Fibroblast of pulmonary artery (primary cell): ENCODE measurements around the gene ATP6V0B.

ENCODE experiments used
- DNase-seq: peaks from one replicate; pipeline ENCODE4 v3.0.0-alpha.2; 2010; ENCODE audit warnings: low read depth
- H3K4me3 ChIP-seq: replicated peaks from 2 replicates; pipeline ENCODE4 v1.5.1; 2011; ENCODE audit warnings: low read depth, mild to moderate bottlenecking, control low read depth, low read length, moderate library complexity
- TF ChIP-seq, protein P1 (sequence below): IDR thresholded peaks from 2 replicates; pipeline ENCODE4 v1.5.1; 2011; ENCODE audit warnings: mild to moderate bottlenecking, control low read depth, low read length, inconsistent platforms; ENCODE audit errors: missing control alignments

Gene ATP6V0B

GRCh38 chr1:43995984-43996732 lies 21.4 kb downstream of the ATP6V0B start:
- no peak overlapping the region for H3K4me3 ChIP-seq
- TF ChIP-seq, protein P1, sequence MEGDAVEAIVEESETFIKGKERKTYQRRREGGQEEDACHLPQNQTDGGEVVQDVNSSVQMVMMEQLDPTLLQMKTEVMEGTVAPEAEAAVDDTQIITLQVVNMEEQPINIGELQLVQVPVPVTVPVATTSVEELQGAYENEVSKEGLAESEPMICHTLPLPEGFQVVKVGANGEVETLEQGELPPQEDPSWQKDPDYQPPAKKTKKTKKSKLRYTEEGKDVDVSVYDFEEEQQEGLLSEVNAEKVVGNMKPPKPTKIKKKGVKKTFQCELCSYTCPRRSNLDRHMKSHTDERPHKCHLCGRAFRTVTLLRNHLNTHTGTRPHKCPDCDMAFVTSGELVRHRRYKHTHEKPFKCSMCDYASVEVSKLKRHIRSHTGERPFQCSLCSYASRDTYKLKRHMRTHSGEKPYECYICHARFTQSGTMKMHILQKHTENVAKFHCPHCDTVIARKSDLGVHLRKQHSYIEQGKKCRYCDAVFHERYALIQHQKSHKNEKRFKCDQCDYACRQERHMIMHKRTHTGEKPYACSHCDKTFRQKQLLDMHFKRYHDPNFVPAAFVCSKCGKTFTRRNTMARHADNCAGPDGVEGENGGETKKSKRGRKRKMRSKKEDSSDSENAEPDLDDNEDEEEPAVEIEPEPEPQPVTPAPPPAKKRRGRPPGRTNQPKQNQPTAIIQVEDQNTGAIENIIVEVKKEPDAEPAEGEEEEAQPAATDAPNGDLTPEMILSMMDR, result no peak
- no peak for DNase-seq

DNA sequence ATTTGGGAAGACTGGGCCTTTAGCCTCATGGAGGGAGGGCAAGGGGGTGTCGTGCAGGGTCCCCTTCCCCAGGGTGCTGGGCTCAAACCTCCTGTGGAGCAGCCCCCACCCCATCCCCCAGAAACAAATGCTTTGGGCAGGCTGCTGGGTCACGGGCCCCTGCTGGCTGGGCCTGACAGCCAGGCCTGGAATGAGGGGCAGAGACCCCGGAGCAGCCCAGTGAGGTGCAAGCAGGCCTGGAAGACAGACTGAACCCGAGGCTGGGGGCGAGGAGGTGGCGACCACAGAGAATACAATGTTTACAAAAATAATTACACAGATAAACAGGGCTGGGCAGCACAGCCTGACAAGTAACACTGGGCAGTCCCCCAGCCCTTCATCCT lies 22.0 kb downstream of the ATP6V0B start:
- TF ChIP-seq, protein P1, result no peak
- no peak overlapping the region for H3K4me3 ChIP-seq
- DNase-seq, result no peak

- DNase-seq, result no peak
These were observed 22.7 kb downstream of the ATP6V0B start for GRCh38 chr1:43997295-43997999.

DNA sequence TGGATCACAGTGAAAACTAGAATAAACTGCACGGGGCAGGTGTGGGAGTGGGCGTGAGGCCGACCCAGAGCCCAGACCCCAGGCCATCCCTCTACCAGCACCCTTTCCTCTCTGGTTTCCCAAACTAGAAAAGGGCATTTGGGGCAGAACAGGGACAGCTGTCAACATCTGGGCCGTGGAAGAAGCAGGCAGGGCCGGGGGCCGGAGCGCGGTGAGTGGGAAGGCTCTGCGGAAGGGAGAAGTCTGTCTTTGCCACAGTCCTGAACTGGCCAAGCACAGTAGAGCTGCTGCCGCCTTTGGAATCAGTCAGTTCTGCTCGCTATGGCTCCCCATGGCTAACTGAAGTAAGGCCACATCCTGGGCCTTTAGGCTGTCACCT lies 23.2 kb downstream of the ATP6V0B start:
- TF ChIP-seq, protein P1, result no peak
- DNase-seq, result no peak
- H3K4me3 ChIP-seq, result no peak overlapping the region

More at GRCh38 chr1:43997295-43997999, 22.7 kb downstream of the ATP6V0B start:
- no peak overlapping the region for H3K4me3 ChIP-seq
- TF ChIP-seq, protein P1, result no peak

GRCh38 chr1:43999455-43999854 lies 24.7 kb downstream of the ATP6V0B start:
- TF ChIP-seq, protein P1, result no peak
- DNase-seq, result no peak
- H3K4me3 ChIP-seq, result no peak overlapping the region

DNA sequence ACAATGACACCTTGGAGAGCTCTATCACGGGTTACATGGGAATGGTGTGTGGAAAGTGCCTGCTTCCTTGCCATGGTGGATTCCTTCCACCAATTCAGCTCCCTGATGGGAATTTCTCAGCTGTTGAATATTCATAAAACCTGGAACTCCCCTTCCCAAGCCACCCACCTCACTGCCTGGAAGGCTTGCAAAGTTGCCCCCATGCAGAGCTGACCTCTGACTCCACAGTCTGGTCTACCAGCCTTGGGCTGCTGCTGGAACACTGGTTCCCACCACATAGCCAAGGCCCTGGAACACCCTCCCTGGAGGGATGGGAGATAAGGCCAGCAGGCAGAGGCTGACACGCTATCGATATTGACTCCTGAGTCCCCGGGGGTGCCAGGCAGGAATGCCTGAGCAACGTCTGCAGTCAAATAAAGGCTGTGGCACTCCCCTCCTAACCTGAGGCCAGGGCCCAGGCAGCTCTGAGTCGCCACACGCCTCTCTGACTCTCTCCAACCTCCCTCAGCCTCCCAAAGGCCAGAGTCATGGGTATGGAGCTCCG lies 25.4 kb downstream of the ATP6V0B start:
- no peak for DNase-seq
- H3K4me3 ChIP-seq, result no peak overlapping the region
- TF ChIP-seq, protein P1, result no peak
